SK-N-SH (cell line): ENCODE results near the gene ADIPOR2. TPM values are rescaled to one million over a fixed set of nuclear protein-coding genes. Genes with fewer than 3 reads are reported as not detected.
A peak's percentile ranks its signal among the peaks of the same experiment; 100 is the strongest.

ENCODE experiments used
- CTCF ChIA-PET: fragments of 300-600, 350-600 bp; formaldehyde crosslinking; extraction: SDS; loops from one replicate; lab custom pipeline; 2021; lab: Yijun Ruan, JAX
- POLR2A ChIA-PET: fragments of 350-600 bp; sonication (Branson Sonifier 250); formaldehyde crosslinking; extraction: SDS; loops from one replicate; lab custom pipeline; 2020; ENCODE audit warnings: antibody characterized with exemption, inconsistent platforms; lab: Yijun Ruan, JAX
- DNase-seq: peaks from one replicate; pipeline ENCODE4 v3.0.0; 2012
- H2AFZ ChIP-seq: fragments of 200-600 bp; sonication (generic); 2 replicates; pipeline ENCODE4 v1.8.1; 2016; ENCODE audit warnings: antibody characterized with exemption, mild to moderate bottlenecking, low read depth
- H3F3A ChIP-seq: fragments of 200-600 bp; sonication (generic); replicated peaks from 2 replicates; pipeline ENCODE3; 2016; ENCODE audit warnings: antibody characterized with exemption, mild to moderate bottlenecking; ENCODE audit not compliant: insufficient read depth
- H3K27ac ChIP-seq, 2 experiments: fragments of 200-500 bp in 1 of 2; fragments of 200-600 bp in 1 of 2; sonication (Bioruptor generic) in 1 of 2; sonication (generic), shearing (Covaris generic) in 1 of 2; 2 replicates each; pipeline versions ENCODE4 v1.5.1 to v1.6.1; 2014 to 2016; ENCODE audit warnings: low read depth in 2 of 2, inconsistent platforms in 1 of 2, low read length in 1 of 2, mild to moderate bottlenecking in 1 of 2, mixed read lengths in 1 of 2
- H3K27me3 ChIP-seq: fragments of 200-600 bp; sonication (generic), shearing (Covaris generic); 2 replicates; pipeline ENCODE4 v1.6.1; 2016; ENCODE audit warnings: mixed run types; ENCODE audit not compliant: insufficient read depth
- H3K36me3 ChIP-seq, 2 experiments: fragments of 200-500 bp in 1 of 2; fragments of 200-600 bp in 1 of 2; sonication (Bioruptor generic) in 1 of 2; sonication (generic) in 1 of 2; replicated peaks in 1 of 2; 2 replicates each; pipeline versions ENCODE3 to v1.5.1; 2014 to 2016; ENCODE audit warnings: low read length in 1 of 2, mild to moderate bottlenecking in 1 of 2; ENCODE audit not compliant: insufficient read depth in 2 of 2, control insufficient read depth in 1 of 2
- H3K4me1 ChIP-seq, 2 experiments: fragments of 200-500 bp in 1 of 2; fragments of 200-600 bp in 1 of 2; sonication (Bioruptor generic) in 1 of 2; sonication (generic), shearing (Covaris generic) in 1 of 2; 2 replicates each; pipeline versions ENCODE4 v1.5.1 to v1.6.1; 2014 to 2016; ENCODE audit warnings: low read depth in 1 of 2, low read length in 1 of 2, mixed run types in 1 of 2; ENCODE audit not compliant: insufficient read depth in 2 of 2, control insufficient read depth in 1 of 2
- H3K4me2 ChIP-seq: fragments of 200-600 bp; sonication (generic), shearing (Covaris generic); 2 replicates; pipeline ENCODE4 v1.6.1; 2017; ENCODE audit warnings: mixed run types
- H3K4me3 ChIP-seq, 2 experiments: fragments of 200-500 bp in 1 of 2; fragments of 200-600 bp in 1 of 2; sonication (Bioruptor generic) in 1 of 2; sonication (generic), shearing (Covaris generic) in 1 of 2; 2 replicates each; pipeline versions ENCODE4 v1.5.1 to v1.8.1; 2014 to 2016; ENCODE audit warnings: low read depth in 2 of 2, inconsistent platforms in 1 of 2, low read length in 1 of 2, mild to moderate bottlenecking in 1 of 2, mixed read lengths in 1 of 2, moderate library complexity in 1 of 2
- H3K79me2 ChIP-seq: fragments of 200-600 bp; sonication (generic); 2 replicates; pipeline ENCODE4 v1.8.1; 2017; ENCODE audit warnings: mild to moderate bottlenecking; ENCODE audit not compliant: insufficient read depth
- H3K9ac ChIP-seq: fragments of 200-600 bp; sonication (generic); 2 replicates; pipeline ENCODE4 v1.6.1; 2017; ENCODE audit warnings: mixed run types
- H3K9me2 ChIP-seq: fragments of 200-600 bp; sonication (generic); 2 replicates; pipeline ENCODE4 v1.6.1; 2017; ENCODE audit warnings: mixed run types
- H3K9me3 ChIP-seq: fragments of 200-600 bp; sonication (generic); 2 replicates; pipeline ENCODE4 v1.6.1; 2017; ENCODE audit warnings: mixed run types, mild to moderate bottlenecking, moderate library complexity
- H4K20me1 ChIP-seq: fragments of 200-600 bp; sonication (generic); 2 replicates; pipeline ENCODE4 v1.6.1; 2017; ENCODE audit warnings: mild to moderate bottlenecking, mixed run types; ENCODE audit not compliant: insufficient read depth
- EP300 ChIP-seq, 2 experiments: IDR thresholded peaks; 2 replicates each; pipeline versions ENCODE4 v1.4.0 to v1.6.1; 2012; ENCODE audit warnings: borderline replicate concordance in 1 of 2, low read depth in 1 of 2, low read length in 1 of 2
- EZH2phosphoT487 ChIP-seq: fragments of 200-600 bp; sonication (generic); IDR thresholded peaks from 2 replicates; pipeline ENCODE4 v1.6.1; 2017; ENCODE audit warnings: low read depth, mixed run types, mild to moderate bottlenecking, antibody characterized with exemption, moderate library complexity, borderline replicate concordance
- FOSL2 ChIP-seq: IDR thresholded peaks from 2 replicates; pipeline ENCODE4 v1.4.0; 2012; ENCODE audit warnings: low read depth, mild to moderate bottlenecking, moderate library complexity, borderline replicate concordance
- FOXJ3 ChIP-seq: sonication (generic); formaldehyde crosslinking; IDR thresholded peaks from 2 replicates; pipeline ENCODE4 v1.5.1; 2020; ENCODE audit warnings: mild to moderate bottlenecking, missing genetic modification reagents
- FOXM1 ChIP-seq: IDR thresholded peaks from 2 replicates; pipeline ENCODE4 v1.4.0; 2012; ENCODE audit warnings: low read depth, mild to moderate bottlenecking
- IRF3 ChIP-seq: fragments of 150-350 bp; IDR thresholded peaks from 2 replicates; pipeline ENCODE4 v1.6.1; 2016; ENCODE audit warnings: mild to moderate bottlenecking, low read depth, low read length
- JUND ChIP-seq: IDR thresholded peaks from 2 replicates; pipeline ENCODE4 v1.4.0; 2012
- MAX ChIP-seq: IDR thresholded peaks from 2 replicates; pipeline ENCODE4 v1.4.0; 2012; ENCODE audit warnings: low read depth
- MEF2A ChIP-seq: IDR thresholded peaks from 2 replicates; pipeline ENCODE4 v1.4.0; 2012; ENCODE audit warnings: low read depth, borderline replicate concordance
- NFIC ChIP-seq: IDR thresholded peaks from 2 replicates; pipeline ENCODE4 v1.4.0; 2012; ENCODE audit warnings: borderline replicate concordance
- POLR2AphosphoS5 ChIP-seq: IDR thresholded peaks from 2 replicates; pipeline ENCODE4 v1.6.1; 2012; ENCODE audit warnings: low read depth, low read length
- RCOR1 ChIP-seq: fragments of 150-350 bp; IDR thresholded peaks from 2 replicates; pipeline ENCODE4 v1.6.1; 2017; ENCODE audit warnings: antibody characterized with exemption, low read length
- REST ChIP-seq: IDR thresholded peaks from 2 replicates; pipeline ENCODE4 v1.6.1; 2012; ENCODE audit warnings: mild to moderate bottlenecking, low read depth, low read length, moderate library complexity
- RXRA ChIP-seq: IDR thresholded peaks from 2 replicates; pipeline ENCODE4 v1.4.0; 2012; ENCODE audit warnings: low read depth, mild to moderate bottlenecking, borderline replicate concordance
- SIN3A ChIP-seq: IDR thresholded peaks from 2 replicates; pipeline ENCODE4 v1.6.1; 2012; ENCODE audit warnings: low read depth, mild to moderate bottlenecking, low read length, moderate library complexity, borderline replicate concordance
- TAF1 ChIP-seq: IDR thresholded peaks from 2 replicates; pipeline ENCODE4 v1.6.1; 2012; ENCODE audit warnings: low read depth, mild to moderate bottlenecking, low read length, moderate library complexity, borderline replicate concordance
- TCF12 ChIP-seq: IDR thresholded peaks from 2 replicates; pipeline ENCODE4 v1.4.0; 2012
- USF1 ChIP-seq: IDR thresholded peaks from 2 replicates; pipeline ENCODE4 v1.4.0; 2012; ENCODE audit warnings: low read depth, borderline replicate concordance
- USF2 ChIP-seq: fragments of 150-350 bp; IDR thresholded peaks from 2 replicates; pipeline ENCODE4 v1.6.1; 2017; ENCODE audit warnings: antibody characterized with exemption, low read length, low read depth, borderline replicate concordance
- WGBS: methylation state at CpG from one replicate; pipeline ENCODE4 v1.1.6; 2017; ENCODE audit warnings: low lambda C conversion rate; 5-methylcytosine and 5-hydroxymethylcytosine counted together
- polyA plus RNA-seq, 3 experiments: library from polyadenylated mRNA; depleted of rRNA; stranded (reverse); fragments of >200 nt; gene quantifications; 2 replicates each; pipeline ENCODE4 v1.2.3, GENCODE V29; 2012

The ADIPOR2 gene
- polyA plus RNA-seq, 1 of the 3 experiments (the other 2 are of a cell fraction): 17.1 TPM

GRCh38 chr12:1801303-1801975 is 110.6 kb downstream of the ADIPOR2 start:
- no peak for TF ChIP-seq FOXJ3
- TF ChIP-seq RXRA: no peak
- TF ChIP-seq POLR2AphosphoS5: no peak
- no peak for TF ChIP-seq SIN3A
- no peak for TF ChIP-seq EP300 (IDR thresholded peaks at IDR 0.05; ENCODE audit: borderline replicate concordance in 1 of 2, low read depth in 1 of 2, low read length in 1 of 2)
- TF ChIP-seq EZH2phosphoT487: no peak
- no peak for TF ChIP-seq NFIC
- no peak for TF ChIP-seq MAX
- H3K4me1 ChIP-seq: peaks cover 0 to 33% of the 10 kb centered on the region in 2 experiments; a peak in 1 of 4 replicates
- H3F3A ChIP-seq: no peaks in the 10 kb centered on the region
- H3K27ac ChIP-seq: no peak overlapping the region
- H3K36me3 ChIP-seq: no peaks in the 10 kb centered on the region
- POLR2A ChIA-PET: interaction anchor here (0.8 kb wide), 1 partner anchor 123 kb away, joined by 3 read pairs; no protein-coding TSS in a partner anchor
- no peaks in the 10 kb centered on the region for H3K27me3 ChIP-seq
- no peak overlapping the region for H3K4me2 ChIP-seq
- no peaks in the 10 kb centered on the region for H3K9me3 ChIP-seq
- no peaks in the 10 kb centered on the region for H3K9me2 ChIP-seq
- H4K20me1 ChIP-seq: no peaks in the 10 kb centered on the region
- CTCF ChIA-PET: interaction anchor here (0.8 to 17.5 kb wide), 7 partner anchors 10 to 167 kb away, joined by 3 to 349 read pairs (median 5); partner anchors contain the start of gene LRTM2
- H3K4me3 ChIP-seq: no peak overlapping the region
- H3K9ac ChIP-seq: no peak overlapping the region
- DNase-seq: peak; percentile 20
- WGBS: 71% methylated on average over 11 of the region's 16 CpGs
- no peaks in the 10 kb centered on the region for H3K79me2 ChIP-seq
- no peak overlapping the region for H2AFZ ChIP-seq

- H3K4me3 ChIP-seq: no peak overlapping the region
- H2AFZ ChIP-seq: peak overlapping the region; percentile 44; the same call in 1 of the 2 replicates
- no peak overlapping the region for H3K9ac ChIP-seq
- H3K4me2 ChIP-seq: no peak overlapping the region
- peaks cover 0 to 32% of the 10 kb centered on the region in 2 experiments; a peak in 1 of 4 replicates for H3K4me1 ChIP-seq
- no peaks in the 10 kb centered on the region for H3K9me2 ChIP-seq
- H4K20me1 ChIP-seq: no peaks in the 10 kb centered on the region
- peak; percentile 14 for DNase-seq
- H3K36me3 ChIP-seq: no peaks in the 10 kb centered on the region
- no peak overlapping the region for H3K27ac ChIP-seq
- no peaks in the 10 kb centered on the region for H3K9me3 ChIP-seq
- no peaks in the 10 kb centered on the region for H3K27me3 ChIP-seq
- H3K79me2 ChIP-seq: no peaks in the 10 kb centered on the region
- CTCF ChIA-PET: interaction anchor here (1.0 to 17.5 kb wide), 4 partner anchors 8 to 151 kb away, joined by 3 to 349 read pairs (median 6); no protein-coding TSS in a partner anchor
- no peaks in the 10 kb centered on the region for H3F3A ChIP-seq
- POLR2A ChIA-PET: no interaction called here
- 76% methylated on average over 7 of the region's 7 CpGs for WGBS
- TF ChIP-seq RCOR1 (no peak), SIN3A (no peak), FOSL2 (no peak), EZH2phosphoT487 (no peak), IRF3 (no peak), REST (no peak), USF2 (no peak), EP300 (IDR thresholded peaks at IDR 0.05; ENCODE audit: borderline replicate concordance in 1 of 2, low read depth in 1 of 2, low read length in 1 of 2) (no peak), USF1 (no peak), JUND (no peak), MEF2A (no peak), TAF1 (no peak), FOXM1 (no peak), TCF12 (no peak), RXRA (no peak), POLR2AphosphoS5 (no peak)
Observed at GRCh38 chr12:1803736-1804135, 112.9 kb downstream of the ADIPOR2 start.
